GM12873 (cell line): ENCODE data around the gene KIFAP3.

Experiments used
- TF ChIP-seq, protein P1 (sequence below): IDR thresholded peaks from 2 replicates; pipeline ENCODE4 v1.5.1; 2012; ENCODE audit warnings: low read depth, mild to moderate bottlenecking, moderate library complexity, low read length, control low read depth; ENCODE audit not compliant: insufficient read depth; ENCODE audit errors: missing control alignments

Gene KIFAP3

DNA sequence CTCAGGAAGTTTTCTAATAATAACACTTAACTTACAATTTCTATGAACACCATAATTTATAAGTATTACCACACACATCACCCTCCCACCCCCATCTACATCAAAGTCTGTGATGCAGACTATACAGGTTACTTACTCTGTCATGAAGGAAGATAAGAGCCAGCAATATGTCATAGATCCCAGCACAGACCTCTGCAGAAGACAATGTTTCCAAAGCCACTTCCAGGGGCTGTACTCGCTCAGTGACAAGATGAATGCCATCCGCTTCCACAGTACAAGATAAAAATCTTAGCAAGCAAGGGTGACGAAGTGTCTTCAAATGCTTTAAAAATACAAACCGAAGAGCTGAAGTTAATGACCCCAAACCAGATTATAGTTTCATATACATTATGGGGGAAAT lies 196.0 kb downstream of the KIFAP3 start:
- TF ChIP-seq, protein P1, sequence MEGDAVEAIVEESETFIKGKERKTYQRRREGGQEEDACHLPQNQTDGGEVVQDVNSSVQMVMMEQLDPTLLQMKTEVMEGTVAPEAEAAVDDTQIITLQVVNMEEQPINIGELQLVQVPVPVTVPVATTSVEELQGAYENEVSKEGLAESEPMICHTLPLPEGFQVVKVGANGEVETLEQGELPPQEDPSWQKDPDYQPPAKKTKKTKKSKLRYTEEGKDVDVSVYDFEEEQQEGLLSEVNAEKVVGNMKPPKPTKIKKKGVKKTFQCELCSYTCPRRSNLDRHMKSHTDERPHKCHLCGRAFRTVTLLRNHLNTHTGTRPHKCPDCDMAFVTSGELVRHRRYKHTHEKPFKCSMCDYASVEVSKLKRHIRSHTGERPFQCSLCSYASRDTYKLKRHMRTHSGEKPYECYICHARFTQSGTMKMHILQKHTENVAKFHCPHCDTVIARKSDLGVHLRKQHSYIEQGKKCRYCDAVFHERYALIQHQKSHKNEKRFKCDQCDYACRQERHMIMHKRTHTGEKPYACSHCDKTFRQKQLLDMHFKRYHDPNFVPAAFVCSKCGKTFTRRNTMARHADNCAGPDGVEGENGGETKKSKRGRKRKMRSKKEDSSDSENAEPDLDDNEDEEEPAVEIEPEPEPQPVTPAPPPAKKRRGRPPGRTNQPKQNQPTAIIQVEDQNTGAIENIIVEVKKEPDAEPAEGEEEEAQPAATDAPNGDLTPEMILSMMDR = no peak

DNA sequence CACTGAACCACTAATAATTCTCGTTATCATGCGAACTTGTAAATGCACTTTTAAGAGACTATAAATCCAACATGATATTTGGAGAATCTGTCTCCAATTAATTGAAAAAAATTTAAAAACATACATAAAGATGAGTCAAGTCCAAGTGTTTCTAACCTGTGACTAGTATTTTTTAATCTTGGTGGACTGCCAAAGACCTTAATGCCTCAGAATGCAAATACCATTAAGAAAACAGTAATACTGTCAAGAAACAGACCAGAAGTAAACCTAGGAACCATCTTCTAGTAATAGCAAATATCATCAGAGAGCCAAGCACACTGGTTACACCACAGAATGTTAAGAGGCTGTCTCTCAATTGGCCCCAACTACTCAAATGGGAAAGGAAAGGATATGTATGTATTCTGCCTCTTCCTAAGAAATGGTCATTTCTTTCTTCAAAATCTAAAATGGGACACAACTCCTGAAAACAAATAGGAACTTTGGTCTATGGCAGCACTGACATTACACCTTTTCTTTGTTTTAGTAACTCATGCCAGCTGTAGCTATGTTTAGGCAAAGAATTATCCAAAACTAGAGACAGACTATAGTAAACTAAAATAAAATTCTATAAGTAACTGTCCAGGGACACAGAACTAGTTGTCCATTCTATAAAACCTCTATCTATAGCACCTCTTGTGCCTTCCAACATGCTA lies 196.5 kb downstream of the KIFAP3 start:
- TF ChIP-seq, protein P1 = no peak

GRCh38 chr1:169874229-169874628 lies 200.3 kb downstream of the KIFAP3 start:
- TF ChIP-seq, protein P1 = no peak

DNA sequence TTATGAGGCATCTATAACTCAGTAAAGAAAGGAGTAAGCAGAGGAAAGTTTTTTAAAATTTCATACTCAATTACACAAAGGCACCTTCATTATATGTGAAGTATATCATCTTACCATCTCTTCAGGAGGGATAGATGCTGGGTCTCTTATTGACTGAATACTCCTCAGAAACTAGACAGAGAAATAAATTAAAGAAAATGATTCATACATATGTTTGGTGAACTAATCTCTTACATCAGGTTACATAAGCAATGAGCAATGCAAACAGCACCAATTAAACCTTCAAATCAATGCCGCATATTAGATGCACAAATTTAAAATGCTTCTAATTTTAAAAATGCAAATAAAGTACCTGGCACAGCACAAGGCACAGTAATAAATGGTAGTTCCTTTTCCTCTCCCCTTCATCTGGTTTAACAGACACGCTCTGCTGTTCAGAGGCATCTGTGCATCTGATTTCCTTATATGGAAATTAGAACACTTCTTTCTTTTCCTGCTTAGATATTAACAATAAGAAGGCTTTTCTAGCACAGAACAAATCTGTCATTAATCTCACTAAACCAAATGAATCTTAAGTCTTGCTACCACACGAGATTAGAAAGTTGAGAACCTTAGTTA lies 200.8 kb downstream of the KIFAP3 start:
- TF ChIP-seq, protein P1 = no peak

DNA sequence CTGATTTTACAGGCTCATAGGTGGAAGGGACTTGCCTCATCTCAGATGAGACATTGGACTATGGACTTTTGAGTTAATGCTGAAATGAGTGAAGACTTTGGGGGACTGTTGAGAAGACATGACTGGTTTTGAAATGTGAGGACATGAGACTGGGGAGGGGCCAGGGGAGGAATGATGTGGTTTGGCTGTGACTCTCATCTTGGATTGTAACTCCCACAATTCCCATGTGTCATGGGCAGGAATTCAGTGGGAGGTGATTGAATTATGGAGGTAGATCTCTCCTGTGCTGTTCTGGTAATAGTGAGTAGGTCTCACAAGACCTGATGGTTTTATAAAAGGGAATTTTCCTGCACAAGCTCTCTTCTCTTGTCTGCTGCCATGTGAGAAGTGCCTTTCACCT lies 201.6 kb downstream of the KIFAP3 start:
- TF ChIP-seq, protein P1 = no peak
